HG03097 (cell line): ENCODE data around the gene VAC14.

Experiments used
- ATAC-seq: cut with Tn5 transposase; IDR thresholded peaks from one replicate; pipeline ENCODE4 v1.9.1; 2021; ENCODE audit not compliant: unreplicated experiment, low FRiP score

Gene VAC14

GRCh38 chr16:70711211-70712031 is 89.5 kb downstream of the VAC14 start:
- ATAC-seq: no peak

DNA sequence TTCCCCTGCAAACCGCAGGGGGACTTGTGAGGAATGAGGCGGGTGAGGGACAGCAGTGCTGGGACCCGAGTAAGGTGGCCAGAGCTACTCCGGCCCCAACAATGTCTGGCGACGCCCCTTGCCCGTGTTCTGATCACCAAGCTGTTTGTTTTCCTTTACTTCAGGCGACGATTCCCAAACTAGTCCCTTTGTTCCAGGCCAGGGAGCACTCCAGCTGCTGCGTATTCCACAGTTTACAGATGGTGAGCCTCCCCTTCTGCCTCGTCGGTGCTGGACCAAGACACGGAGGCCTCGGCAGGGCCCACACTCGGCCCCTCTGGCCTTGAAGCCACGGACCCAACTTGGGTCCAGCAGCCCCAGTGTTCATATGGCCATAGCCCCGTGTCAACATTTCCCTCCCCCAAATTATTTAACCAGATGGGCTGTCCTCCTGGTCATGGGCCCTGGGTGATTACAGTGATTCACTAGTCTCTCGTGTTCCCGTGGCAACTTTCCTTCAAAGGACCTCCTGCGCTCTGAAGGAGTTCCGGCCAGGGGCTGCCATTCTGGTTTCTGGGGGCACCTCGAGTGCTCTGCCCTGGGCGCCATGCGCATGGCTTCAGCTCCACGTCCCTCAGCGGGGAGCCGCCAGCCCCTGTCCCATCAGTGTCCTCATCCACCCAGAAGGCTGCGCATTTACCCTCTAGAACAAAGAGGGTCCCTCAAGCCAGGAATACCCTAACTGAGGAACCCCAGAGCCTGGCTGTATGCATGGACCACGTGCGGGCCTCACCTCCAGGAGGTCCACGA is 90.3 kb downstream of the VAC14 start:
- no peak for ATAC-seq

- no peak for ATAC-seq
These were observed 91.0 kb downstream of the VAC14 start for GRCh38 chr16:70709942-70710341.

GRCh38 chr16:70709457-70709856 is 91.5 kb downstream of the VAC14 start:
- no peak for ATAC-seq

GRCh38 chr16:70708366-70709246 is 92.4 kb downstream of the VAC14 start:
- no peak for ATAC-seq

GRCh38 chr16:70706948-70707465 is 94.0 kb downstream of the VAC14 start:
- ATAC-seq: no peak

DNA sequence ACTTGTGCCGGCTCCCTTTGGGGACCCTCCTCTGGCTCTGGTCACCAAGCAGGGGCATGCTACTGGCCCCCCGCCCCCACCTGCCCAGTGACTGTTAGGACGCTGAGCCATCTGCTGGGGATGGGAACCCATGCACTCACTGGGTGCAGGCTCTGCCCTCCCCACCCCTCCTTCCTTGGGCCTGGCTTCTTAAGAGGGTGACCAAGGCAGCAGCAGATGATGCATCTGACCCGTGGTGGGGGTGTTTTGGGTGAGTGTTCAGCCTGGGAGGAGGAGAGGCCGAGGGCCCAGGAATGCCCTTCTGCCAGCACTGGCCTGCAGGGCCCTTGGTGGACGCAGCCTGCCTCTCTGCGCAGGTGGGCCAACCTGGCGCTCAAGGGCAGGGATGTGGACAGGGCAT is 95.9 kb downstream of the VAC14 start:
- ATAC-seq: no peak

GRCh38 chr16:70704586-70704985 is 96.4 kb downstream of the VAC14 start:
- ATAC-seq: no peak

DNA sequence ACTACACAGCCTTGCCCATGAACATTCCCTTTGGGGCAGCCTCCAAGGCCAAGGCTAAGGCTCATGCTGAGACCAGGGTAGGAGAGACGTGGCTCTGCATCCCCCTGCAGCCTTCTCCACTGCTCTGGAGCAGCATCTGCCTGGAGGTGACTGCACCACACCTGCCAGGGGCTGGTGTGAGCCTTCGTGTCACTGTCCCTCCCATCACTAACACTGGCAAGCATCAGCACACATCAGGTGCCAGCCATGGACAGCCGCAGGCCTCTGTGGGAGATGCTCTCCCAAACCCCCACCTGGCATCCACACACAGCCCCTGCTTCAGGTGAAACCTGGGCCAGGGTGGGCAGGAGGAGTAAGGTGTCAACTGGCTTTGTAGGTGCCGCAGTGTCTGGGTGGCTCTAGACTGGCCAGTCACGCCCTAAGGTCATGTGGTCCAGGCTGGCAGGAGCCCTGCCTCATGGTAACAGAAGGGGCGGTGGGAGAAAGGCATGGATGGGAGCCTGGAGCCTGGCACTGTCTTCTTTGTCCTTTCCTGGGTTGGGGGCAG is 97.0 kb downstream of the VAC14 start:
- ATAC-seq: no peak

- ATAC-seq: no peak
These were observed 97.7 kb downstream of the VAC14 start for GRCh38 chr16:70703041-70703834.

DNA sequence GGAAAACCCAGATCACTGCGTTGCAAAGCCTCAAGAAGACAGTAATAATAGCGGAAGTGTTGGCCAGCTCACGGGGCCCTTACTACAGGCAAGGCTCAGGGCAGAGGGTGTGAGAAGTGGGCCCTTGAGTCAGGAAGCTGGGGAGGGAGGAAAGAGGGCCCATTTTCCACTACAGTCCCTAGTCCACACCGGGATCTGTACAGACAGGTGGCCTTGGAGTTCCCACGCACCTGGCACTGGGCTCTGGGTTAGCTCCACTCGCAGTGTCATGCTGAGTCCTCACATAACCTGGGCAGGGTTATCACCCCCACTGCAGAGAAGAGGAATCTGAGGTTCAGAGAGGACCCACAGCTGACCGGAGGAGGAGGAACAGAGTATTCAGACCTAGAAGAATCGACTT is 98.3 kb downstream of the VAC14 start:
- no peak for ATAC-seq

- no peak for ATAC-seq
These were observed 99.0 kb downstream of the VAC14 start for GRCh38 chr16:70701998-70702397.

DNA sequence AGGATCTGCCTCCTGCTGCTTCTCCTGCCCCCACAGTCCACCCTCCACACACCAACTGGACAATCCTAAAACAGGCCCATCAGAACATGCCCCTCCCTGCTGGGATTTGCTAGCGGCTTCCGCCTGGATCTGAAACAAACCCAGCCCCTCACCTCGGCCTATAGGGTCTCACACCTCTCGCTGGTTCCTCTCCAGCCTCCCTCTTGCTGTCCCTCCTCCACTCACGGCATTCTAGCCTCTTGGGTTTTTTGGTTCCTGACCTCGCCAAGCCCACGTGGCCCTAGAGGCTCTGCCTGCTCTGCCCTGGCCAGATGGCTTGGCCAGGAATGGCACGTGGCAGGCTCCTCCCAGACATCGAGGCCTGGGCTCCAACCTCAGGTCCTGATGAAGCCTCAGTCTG is 99.4 kb downstream of the VAC14 start:
- ATAC-seq: no peak

- no peak for ATAC-seq
These were observed 99.9 kb downstream of the VAC14 start for GRCh38 chr16:70701036-70701435.

DNA sequence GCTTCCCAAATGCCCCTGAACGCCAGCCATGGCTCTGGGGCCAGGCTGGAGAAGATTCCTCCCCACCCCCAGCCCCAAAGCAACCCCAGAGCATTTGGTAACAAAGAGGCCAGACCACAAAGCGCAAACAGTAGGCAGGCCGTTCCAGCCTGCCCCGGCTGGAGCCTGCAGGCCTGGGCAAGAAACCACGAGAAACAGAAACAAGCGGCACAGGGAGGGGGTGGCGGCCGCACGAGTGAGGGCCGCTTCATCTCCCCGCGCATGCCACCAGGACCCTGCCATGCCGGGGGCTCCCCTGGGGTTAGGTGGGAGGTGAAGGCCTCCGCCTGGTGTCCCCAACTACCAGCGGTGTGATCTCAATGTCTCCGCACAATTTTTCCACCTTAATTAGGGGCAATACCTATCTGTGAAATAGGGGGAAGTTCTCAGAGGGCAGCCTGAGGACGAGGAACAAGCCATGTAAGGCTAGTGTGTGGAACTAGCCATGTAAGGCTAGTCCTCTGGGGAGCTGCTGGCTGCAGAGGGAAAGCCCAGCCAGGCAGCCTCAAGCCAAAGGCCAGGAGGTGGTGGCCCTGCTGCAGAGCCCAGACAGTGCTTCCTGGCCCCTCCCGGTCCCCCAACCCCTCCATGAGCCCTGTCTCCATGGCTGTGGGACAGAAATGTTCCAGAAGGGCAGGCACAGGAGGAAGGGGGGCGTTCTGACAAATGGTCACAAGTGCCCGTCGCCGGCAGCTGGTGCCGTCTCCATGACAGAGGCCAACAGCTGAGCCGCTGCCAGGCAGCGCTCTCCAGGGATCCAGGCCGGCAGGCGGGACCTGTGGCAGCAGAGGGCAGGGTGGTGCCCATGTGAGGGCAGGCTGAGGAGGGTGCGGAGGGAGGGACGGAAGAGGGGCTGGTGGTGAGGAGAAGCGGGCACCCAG is 100.6 kb downstream of the VAC14 start:
- no peak for ATAC-seq

DNA sequence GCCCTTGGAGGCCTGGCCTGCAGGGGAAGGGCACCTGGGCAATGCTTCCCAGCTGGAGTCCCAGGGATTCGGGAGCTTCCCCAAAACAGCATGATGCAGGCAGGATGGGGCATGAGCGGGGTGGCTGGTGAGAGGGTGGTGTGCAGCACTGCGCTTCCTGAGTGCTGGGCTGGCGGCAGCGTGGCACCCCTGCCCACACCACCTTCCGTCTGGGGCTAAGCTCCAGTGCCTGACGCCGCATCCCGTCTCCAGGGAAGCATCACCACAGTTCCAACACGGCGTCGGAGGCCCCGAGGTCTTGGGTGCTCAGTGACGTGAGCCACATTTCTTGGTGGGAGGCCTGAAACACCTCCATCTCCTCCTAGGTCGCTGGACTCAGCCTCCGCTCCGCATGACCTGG is 101.3 kb downstream of the VAC14 start:
- ATAC-seq: no peak

DNA sequence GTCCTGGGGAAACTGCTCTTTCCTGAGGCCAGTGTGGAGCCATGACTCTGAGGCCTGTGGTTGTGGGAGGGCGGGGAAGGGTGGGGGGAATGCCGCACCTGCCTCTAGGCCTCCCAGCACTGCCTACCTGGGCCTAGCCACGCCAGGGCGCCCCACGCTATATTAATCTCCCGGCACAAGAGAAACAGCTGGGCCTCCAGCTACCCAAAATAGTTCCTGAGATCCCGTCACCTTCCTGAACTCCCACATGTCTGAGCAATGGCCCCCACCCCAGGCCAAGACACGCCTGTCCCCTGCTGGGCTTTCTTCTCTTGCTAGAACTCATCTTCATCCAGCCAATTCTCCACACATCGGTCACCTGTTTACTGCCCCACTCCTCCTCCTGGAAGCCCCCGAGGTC is 102.1 kb downstream of the VAC14 start:
- ATAC-seq: no peak

- no peak for ATAC-seq
These were observed 103.3 kb downstream of the VAC14 start for GRCh38 chr16:70697594-70698170.
